NCI-H1105 (cell line): Measurements from ENCODE around the gene RGSL1.

Experiments used
- DNase-seq: peaks from one replicate; lab custom pipeline; 2025; lab: John Stamatoyannopoulos, UW

Gene RGSL1

DNA sequence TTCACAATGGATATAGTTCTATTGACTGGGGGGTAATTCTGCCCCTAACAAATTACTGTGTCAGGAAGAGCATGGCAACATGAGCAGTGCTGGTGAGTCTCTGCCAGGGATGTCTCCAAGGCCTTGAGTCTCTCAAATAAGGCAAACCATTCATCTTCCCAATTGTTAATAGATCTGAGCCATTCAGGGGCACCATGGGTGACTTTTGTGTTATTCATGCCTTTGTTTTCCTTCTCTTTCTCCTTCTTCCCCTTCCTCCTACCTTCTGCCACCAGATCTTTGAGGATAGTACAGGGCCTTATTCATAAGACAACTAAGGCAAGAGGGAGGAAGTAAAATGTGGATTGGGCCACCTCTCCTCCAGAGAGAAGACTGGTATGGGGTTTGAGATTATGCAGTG, at the start of gene RGSL1:
Gene RGSL1 (plus strand): TSS at position 60 of the 400 bp plus-strand sequence. CDS start 20 bp downstream, at position 80.
- DNase-seq = no peak

DNA sequence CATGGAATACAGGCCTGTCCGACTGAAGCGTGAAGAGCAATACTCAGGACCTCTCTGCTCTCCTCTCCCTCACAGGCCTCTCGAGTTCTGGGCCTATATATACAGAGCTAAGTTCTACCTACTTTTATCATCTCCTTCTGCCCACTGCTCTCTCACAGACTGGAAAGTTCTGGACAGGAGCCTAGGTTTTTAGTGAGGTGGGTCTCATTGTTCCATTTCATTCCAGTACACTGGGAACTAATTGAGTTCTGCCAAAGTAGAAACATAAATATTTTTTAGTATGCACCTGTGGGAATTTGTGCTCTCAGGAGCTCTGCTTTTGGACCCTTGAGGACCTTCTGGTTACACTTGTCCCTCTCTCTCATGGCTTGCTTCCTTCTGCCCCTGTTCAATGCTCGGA, 49.4 kb upstream of the RGSL1 start, which contains the start of gene TEDDM1:
Gene TEDDM1 (minus strand): TSS at position 101 of the 400 bp plus-strand sequence. CDS start 182 bp downstream, outside the sequence.
- DNase-seq = no peak

DNA sequence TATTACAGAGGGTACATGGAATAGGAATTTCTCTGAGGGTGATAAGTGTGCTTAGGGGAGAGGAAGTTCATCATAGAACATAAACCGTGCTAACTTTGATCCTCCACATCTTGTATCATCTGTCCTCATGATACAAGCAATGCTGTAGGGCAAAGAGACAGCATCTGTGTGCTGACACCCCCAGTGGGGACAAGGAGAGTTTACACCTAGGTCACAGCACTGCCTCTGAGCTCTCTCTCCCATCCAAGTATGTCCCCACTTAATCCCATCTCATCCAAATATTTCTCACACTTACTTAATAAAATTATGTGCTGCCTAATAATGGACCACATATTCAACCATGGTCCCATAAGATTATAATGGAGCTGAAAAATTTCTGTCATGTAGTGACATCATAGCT, 45.2 kb upstream of the RGSL1 start:
- DNase-seq = no peak

DNA sequence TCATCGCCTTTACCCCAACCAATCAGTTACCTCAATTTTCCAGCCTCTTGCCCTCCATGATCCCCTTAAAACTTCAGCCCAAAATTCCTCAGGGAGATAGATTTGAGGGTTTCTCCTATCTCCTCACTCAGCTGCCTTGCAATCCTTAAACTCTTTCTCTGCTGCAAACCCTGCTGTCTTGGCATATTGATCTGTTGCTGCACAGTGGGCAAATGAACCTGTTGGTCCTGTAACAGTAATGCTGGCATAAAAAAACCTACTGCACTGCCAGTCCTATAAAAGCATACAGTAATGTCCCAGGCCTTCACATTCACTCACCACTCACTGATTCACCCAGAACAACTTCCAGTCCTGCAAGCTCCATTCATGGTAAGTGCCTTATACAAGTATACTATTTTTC, 44.4 kb upstream of the RGSL1 start:
- DNase-seq = no peak

DNA sequence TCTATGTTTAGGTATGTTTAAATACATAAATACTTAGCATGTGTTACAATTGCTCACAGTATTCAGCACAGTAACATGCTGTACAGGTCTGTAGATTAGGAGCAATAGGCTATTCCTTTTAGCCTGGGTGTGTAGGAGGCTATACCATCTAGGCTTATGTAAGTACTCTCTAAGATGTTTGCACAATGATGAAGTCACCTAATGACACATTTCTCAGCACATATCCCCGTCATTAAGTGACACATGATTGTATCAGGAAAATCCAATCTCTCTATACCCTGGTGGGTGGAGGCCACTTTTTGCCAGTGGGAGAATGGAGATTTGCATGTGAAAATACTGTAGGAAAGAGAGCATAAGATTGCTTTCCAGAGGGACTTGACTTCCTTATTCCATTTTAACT, 43.9 kb upstream of the RGSL1 start:
- DNase-seq = no peak

DNA sequence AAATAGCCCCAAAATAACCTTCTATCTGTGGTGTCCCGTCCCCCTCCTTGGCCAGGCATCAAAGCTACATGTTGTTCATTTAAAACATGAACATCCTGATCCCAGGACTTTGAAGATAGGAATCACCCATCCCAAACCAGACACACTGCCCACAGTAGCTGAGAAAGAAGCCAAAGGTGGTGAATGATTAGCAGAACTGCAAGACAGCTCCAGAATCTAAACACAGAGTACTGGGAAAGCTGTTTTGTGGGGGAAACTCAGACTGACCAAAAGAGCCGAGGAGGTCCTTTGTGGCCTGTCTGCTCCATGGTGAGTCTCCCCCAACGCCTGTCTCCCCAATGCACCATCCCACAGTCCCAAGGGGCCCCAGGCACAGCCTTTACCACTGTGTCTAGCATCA, 42.2 kb upstream of the RGSL1 start:
- DNase-seq = no peak

DNA sequence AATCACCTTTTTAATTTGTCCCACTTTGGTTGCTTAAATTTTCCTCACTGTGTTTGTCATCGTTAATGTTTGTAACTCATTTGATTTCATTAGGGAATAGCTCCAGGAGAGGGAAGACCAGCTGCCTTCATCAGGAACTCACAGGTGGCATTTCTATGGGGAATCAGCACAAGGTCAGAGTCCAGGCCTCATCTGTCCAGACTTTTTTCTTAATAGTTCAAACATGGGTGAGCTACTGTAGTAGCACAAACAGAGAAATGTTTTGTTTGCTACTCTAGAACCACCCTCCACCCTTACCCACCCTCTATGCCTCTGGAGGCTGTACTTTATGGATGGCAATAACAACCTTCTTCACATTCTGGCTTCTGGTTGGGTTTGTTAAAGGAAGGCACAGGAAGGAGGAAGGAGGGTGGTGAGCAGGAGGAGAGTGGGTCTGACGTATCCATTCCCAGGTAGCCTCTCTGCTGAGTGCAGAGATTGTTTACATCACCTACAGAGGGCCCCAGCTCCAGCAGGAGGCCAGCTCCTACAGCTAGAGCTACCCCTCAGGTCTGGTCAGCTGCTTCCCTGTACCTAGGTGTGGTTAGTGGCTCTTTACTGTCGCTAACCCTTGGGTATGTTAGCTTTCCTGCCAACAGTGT, 41.4 kb upstream of the RGSL1 start:
- no peak for DNase-seq

DNA sequence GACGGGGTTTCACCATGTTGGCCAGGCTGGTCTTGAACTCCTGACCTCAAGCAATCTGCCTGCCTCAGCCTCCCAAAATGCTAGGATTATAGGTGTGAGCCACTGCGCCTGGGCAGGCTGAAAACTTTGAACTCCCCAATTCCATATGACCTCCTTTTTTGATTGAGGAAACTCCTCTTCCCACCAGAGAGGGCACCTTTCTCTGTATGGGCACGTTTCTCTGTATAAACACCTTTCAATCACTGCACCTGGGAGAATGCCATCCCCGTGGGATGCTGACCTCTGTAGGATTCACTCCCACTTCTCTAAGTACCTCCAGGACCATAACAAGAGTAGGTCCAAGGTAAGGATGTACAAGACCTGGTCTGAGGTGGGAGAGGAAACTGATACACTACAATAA, 39.8 kb upstream of the RGSL1 start:
- no peak for DNase-seq

DNA sequence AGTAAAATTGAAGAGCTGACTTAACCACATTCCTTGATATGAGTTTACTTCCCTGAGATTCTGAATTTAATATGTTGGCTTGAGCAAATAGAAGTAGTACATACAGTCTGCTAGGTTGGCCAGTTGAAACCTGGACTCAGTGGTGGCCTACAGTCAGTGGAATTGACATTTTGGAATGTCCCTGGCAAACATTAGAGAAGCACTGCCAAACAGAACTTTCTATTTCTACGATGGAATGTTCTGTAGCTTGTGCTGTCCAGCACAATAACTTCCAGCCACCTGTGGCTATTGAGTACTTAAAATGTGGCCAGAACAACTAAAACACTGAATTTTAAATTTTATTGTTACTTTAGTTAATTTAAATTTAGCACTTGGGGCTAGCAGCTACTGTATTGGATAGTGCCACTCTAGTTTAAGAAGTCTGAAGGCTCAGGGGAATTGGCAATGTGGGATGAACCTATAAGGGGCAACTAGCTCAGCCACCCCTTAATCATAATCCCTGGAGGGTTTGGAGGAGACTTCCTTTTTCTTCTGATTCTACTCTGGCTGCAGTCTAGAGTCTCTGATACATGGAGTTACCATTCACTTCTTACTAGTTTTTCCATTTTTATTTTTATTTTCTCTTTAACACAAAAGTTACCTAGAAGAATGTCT, 39.2 kb upstream of the RGSL1 start:
- no peak for DNase-seq

DNA sequence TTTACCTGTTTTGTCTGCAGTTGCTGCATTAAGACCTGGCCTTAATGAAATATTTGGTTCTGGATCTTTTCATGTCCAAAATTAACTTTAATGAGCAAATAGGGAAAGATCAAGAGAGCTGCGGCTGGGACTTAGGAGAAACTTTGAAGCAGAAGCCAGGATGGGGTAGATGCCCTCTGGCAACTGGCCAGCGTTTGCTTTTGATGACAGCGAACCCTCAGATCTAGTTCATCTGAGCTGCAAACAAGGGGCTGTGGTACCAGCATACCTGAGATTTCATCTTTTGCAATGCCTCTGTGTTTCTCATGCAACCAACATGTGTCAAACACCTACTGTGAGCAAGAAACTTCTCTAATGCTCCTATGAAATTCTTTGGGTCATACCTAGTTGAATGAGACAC, 36.5 kb upstream of the RGSL1 start:
- no peak for DNase-seq

DNA sequence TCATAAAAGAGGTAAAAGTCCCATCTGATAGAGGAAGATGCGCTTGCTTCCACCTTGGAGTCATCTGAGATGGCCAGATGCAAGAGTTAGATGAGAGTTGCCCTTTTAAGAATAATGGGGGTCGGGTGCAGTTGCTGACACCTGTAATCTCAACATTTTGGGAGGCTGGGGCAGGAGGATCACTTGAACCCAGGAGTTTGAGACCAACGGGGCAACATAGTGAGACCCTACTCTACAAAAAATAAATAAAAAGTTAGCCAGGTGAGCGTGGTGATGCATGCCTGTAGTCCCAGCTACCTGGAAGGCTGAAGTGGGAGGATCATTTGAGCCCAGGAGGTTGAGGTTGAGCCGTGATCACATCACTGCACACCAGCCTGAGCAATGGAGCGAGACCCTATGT, 36.0 kb upstream of the RGSL1 start:
- no peak for DNase-seq

DNA sequence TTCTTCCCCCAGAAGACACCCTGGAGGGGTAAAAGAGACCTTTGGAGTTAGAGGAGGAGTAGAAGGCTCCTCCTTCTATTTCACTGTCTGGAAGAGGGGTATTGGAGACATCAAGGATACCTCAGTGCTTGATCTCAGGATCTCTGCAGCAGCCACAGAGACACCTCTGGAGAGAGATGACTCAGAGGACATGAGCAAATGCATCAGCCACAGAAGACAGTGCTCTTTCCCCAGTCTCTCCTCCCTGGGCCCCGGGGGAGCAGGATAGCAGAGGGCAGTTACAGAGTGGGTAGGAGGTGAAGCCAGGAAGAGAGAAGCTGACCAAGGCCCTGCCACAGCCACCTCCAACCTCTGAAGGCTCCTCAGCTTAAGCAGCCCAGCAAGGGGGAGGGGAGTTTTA, 34.2 kb upstream of the RGSL1 start:
- DNase-seq = no peak

DNA sequence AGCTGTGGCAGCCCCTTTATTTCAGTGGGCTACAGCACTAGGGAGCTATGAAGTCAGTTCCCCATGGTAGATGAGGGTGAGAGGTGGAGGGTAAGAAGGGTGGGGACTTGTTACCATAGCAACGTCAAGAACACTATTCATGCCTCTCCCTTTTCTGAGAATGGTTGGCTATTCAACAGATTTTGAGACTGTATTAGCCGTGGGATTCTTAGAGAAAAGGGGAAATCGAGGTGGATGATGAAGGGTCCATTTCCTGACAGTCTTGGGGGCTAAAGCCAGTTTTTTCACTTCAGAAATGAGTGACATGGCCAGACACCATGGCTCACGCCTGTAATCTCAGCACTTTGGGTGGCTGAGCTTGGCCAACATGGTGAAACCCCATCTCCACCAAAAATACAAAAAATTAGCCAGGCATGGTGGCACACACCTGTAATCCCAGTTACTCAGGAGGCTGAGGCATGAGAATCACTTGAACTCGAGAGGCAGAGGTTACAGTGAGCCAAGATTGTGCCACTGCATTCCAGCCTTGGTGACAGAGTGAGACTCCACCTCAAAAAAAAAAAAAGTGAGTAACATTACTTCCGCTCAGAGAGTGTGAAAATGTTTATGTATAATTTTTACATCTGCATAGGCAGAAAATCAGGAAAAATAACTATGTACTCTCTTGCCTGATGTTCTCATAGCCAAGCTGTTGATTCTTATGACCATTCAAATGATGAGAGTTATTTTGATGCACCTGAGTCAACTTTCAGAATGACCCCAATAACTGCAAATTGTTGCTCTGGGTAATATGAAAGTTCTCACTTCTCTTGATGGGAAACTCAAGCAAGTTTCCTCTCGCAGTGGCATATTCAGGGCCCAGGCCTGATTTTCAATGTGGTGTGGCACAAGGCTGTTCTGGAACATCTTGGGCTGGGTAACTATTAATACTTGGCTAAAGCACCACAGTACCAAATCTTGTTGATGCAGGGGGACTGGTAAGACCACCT, 23.2 kb upstream of the RGSL1 start:
- DNase-seq = no peak

DNA sequence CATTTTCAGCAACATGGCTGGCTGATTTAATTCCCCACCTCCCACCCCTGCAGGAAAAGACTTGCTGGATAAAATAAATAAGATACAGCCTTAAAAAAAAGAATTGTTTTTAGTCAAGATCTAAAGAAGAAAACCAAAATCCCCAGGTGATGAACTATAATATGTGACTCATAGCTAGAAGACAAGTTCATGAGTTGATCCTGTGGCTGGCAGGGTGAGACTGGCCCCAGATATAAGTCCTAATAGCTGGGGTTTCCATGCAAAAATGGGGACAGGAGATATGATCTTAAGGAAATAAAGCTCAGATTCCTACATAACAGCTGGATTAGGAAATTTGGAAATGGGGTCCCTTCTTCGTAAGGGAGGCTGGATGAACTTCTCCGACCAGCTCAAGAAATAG, 21.9 kb upstream of the RGSL1 start:
- DNase-seq = no peak

DNA sequence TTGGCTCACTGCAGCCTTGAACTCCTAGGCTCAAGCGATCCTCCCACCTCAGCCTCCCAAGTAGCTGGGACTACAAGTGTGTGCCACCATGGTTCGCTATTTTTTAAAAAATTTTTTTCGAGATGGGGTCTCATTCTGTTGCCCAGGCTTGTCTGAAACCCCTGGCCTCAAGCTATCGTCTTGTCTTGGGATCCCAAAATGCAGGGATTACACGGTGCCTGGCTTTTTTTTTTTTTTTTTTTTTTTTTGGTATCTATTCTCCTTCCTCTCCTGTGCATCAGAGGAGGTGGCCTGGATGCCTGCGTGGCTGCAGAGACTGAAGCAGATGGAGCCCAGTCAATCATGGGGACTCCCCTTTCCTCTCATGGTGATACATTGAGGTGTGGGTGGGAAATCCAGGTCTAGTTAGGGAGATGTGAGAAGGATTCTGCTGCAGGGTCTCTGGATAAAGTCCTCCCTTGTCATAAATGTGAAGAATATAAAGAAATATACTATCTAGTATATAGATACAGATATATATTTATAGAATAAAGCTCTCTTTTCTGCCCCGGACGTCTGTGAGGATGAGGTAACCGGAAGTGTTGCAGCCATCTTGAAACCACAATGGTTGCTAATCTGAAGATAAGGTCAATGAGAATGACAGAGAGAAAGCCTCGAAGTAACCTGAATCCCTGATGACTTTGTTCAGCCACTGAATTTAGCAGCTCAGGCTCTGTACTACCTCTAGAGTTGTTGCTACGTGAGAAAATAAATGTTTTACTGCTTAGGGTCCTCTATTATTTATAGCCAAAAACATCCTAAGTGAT, 19.5 kb upstream of the RGSL1 start:
- DNase-seq = no peak

DNA sequence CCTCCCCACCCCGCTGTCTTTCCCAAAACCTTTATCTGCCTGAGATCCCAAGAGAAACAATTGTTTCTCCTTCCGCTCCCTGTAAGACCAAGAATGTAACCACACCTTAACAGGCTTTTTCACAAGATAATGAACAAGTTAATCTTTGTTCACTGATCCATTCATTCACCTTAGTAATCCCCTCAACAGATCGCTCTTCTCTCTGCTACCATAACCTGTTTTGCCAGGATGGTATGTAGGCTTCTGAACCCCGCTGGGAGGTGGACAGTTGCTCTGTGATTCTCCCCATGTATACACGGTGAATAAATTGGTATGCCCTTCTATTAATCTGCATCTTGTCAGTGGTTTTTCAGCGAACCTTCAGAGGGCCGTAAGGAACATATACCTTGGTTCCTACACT, 18.7 kb upstream of the RGSL1 start:
- DNase-seq = no peak

DNA sequence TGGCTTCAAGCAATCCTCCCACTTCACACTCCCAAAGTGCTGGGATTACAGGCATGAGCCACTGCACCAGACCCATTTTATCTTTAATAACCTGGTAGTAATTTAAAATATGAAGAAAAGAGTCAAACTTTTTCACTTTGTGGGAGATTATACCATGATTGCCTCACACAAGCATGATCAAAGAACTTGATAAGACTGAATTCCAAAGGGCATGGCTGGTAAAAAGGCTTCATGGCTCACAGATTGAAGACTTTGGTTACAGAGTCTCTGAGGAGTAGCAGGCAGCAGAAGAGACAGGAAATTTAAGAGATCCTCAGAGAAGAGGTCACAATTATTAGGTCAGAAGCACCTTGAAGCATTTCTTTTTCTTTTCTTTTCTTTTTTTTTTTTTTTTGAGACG, 16.4 kb upstream of the RGSL1 start:
- no peak for DNase-seq

DNA sequence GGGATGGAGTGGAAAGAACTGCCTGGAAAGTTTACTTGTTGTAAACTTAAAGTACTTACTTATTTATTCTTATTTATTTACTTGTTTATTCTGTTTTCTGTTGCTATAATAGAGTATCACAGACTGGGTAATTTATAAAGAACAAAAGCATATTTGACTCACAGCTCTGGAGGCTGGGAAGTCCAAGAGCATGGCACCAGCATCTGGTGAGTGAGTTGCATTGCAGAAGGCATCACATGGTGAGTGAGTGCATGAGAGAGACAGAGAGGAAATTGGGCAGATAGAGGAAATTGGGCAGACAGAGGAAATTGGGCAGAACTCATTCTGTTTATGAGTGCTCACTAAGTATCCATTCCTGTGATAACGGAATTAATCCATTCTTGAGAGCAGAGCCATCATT, 11.6 kb upstream of the RGSL1 start:
- no peak for DNase-seq

DNA sequence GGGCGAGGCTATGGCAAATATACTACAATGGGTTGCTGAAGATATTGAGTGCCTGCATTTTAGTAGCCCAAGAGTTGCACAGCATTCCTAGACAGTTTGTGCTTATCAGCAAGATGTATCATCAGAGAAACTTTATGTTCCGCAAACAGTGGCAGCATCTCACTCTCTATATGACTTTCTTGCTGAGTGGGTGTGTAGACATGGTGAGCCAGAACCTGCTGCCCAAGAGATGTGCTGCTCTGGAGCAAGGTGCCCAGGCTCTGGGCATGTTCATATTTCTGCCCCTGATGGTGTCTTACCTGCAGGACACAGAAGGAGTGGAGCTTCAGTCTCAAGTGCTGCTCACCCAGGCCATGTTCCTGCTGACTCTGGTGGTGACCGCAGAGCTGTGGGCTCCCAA, 8.2 kb upstream of the RGSL1 start:
- no peak for DNase-seq

DNA sequence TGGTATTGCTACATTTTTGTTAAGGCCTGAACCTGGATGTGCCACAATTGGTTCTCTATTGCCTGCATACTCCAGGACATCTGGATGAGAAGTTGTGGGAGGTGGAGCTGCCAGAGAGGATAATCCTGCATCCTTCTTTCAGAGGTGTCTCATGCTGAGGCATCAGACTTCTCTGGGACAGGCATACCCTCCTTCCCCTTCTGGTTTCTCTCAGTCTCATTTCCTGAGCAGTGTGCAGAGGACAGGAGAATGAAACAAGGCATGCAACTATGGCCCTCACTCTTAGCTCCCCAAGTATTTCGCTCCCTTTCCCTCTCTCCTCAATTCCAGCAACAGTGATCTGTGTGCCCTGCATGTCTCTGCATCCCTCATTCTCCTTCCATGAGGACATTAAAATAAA, 7.6 kb upstream of the RGSL1 start:
- DNase-seq = no peak

DNA sequence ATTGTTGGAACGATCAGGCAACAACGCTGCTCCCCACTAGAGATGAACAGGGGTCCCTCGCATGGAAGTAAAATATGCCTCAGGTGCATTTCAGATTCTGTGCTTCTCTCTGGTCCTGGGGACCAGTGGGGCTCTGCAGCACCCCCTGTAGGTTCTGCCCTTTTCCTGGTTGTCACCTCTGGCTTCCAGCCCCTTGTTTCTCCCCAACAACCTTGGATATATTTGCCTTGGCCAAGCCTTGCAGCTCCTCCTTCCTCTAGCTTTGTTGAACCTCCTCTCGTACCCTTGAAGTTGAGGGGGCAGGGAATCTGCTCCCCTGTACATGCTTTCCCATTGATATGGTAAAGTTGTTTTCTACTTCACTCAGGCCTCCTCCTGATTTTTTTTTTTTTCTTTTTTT, 5.4 kb upstream of the RGSL1 start:
- DNase-seq = no peak
